Trophoblast cell (in vitro differentiated cells and primary cell): ENCODE measurements around the gene PIR.

Source experiments
- DNase-seq, 2 donors: peaks; one replicate each; pipeline ENCODE4 v3.0.0-alpha.2; 2016
- H2AFZ ChIP-seq: 2 replicates; pipeline ENCODE4 v1.6.1; 2013; ENCODE audit warnings: low read length, moderate library complexity, mild to moderate bottlenecking; ENCODE audit not compliant: insufficient read depth, poor library complexity
- H2AK5ac ChIP-seq: 2 replicates; pipeline ENCODE4 v1.6.1; 2013; ENCODE audit warnings: mild to moderate bottlenecking, low read length
- H2BK120ac ChIP-seq: 2 replicates; pipeline ENCODE4 v1.6.1; 2013; ENCODE audit warnings: low read length, mild to moderate bottlenecking, moderate library complexity; ENCODE audit not compliant: insufficient read depth, poor library complexity
- H2BK12ac ChIP-seq: 2 replicates; pipeline ENCODE4 v1.6.1; 2013; ENCODE audit warnings: mild to moderate bottlenecking, low read length, moderate library complexity
- H2BK5ac ChIP-seq: 2 replicates; pipeline ENCODE4 v1.6.1; 2013; ENCODE audit warnings: low read length, low read depth, moderate library complexity, mild to moderate bottlenecking; ENCODE audit not compliant: poor library complexity
- H3K14ac ChIP-seq: 2 replicates; pipeline ENCODE4 v1.6.1; 2013; ENCODE audit warnings: mild to moderate bottlenecking, low read length
- H3K18ac ChIP-seq: 2 replicates; pipeline ENCODE4 v1.6.1; 2013; ENCODE audit warnings: mild to moderate bottlenecking, low read length
- H3K23ac ChIP-seq: 2 replicates; pipeline ENCODE4 v1.6.1; 2013; ENCODE audit warnings: low read length
- H3K27ac ChIP-seq: 2 replicates; pipeline ENCODE4 v1.5.1; 2013; ENCODE audit warnings: low read depth, mild to moderate bottlenecking, inconsistent platforms, low read length, moderate library complexity
- H3K27me3 ChIP-seq: 2 replicates; pipeline ENCODE4 v1.6.1; 2013; ENCODE audit warnings: inconsistent platforms, mild to moderate bottlenecking, low read length, moderate library complexity; ENCODE audit not compliant: insufficient read depth
- H3K36me3 ChIP-seq, 2 experiments: 1 replicate in 1 of 2; 2 replicates in 1 of 2; pipeline ENCODE4 v1.6.1; 2013; ENCODE audit warnings: low read length in 2 of 2, mild to moderate bottlenecking in 2 of 2, moderate library complexity in 1 of 2; ENCODE audit not compliant: insufficient read depth in 2 of 2, control insufficient read depth in 1 of 2
- H3K4ac ChIP-seq: 2 replicates; pipeline ENCODE4 v1.6.1; 2013; ENCODE audit warnings: low read depth, mild to moderate bottlenecking, low read length, moderate library complexity
- H3K4me1 ChIP-seq, 2 experiments: 1 replicate in 1 of 2; 2 replicates in 1 of 2; pipeline ENCODE4 v1.6.1; 2013; ENCODE audit warnings: low read length in 2 of 2, mild to moderate bottlenecking in 2 of 2, moderate library complexity in 1 of 2; ENCODE audit not compliant: insufficient read depth in 2 of 2, control insufficient read depth in 1 of 2
- H3K4me2 ChIP-seq: 2 replicates; pipeline ENCODE4 v1.6.1; 2013; ENCODE audit warnings: inconsistent platforms, mild to moderate bottlenecking, low read length, moderate library complexity
- H3K4me3 ChIP-seq: 2 replicates; pipeline ENCODE4 v1.5.1; 2013; ENCODE audit warnings: mild to moderate bottlenecking, low read depth, low read length, inconsistent platforms
- H3K79me1 ChIP-seq: one replicate; pipeline ENCODE4 v1.6.1; 2013; ENCODE audit warnings: low read length
- H3K79me2 ChIP-seq: 2 replicates; pipeline ENCODE4 v1.6.1; 2013; ENCODE audit warnings: low read length, mild to moderate bottlenecking; ENCODE audit not compliant: control insufficient read depth, insufficient read depth, poor library complexity
- H3K9ac ChIP-seq: 2 replicates; pipeline ENCODE4 v1.6.1; 2013; ENCODE audit warnings: mild to moderate bottlenecking, low read length
- H3K9me3 ChIP-seq: 2 replicates; pipeline ENCODE4 v1.6.1; 2013; ENCODE audit warnings: low read depth, mild to moderate bottlenecking, control low read depth, inconsistent platforms, low read length; ENCODE audit not compliant: insufficient read depth
- H4K12ac ChIP-seq: 2 replicates; pipeline ENCODE4 v1.6.1; 2013; ENCODE audit warnings: low read depth, mild to moderate bottlenecking, low read length, moderate library complexity
- H4K8ac ChIP-seq: 2 replicates; pipeline ENCODE4 v1.6.1; 2013; ENCODE audit warnings: low read depth, mild to moderate bottlenecking, low read length, moderate library complexity
- H4K91ac ChIP-seq: one replicate; pipeline ENCODE4 v1.6.1; 2013; ENCODE audit warnings: low read depth, mild to moderate bottlenecking, low read length, moderate library complexity
- WGBS: extraction: QIAGEN DNeasy Blood & Tissue Kit; methylation state at CpG from one replicate; pipeline ENCODE4 v1.1.7; 2013; ENCODE audit warnings: missing lambda C conversion rate; ENCODE audit not compliant: insufficient read length, insufficient coverage; ENCODE audit errors: extremely low coverage; 5-methylcytosine and 5-hydroxymethylcytosine counted together

The PIR gene

DNA sequence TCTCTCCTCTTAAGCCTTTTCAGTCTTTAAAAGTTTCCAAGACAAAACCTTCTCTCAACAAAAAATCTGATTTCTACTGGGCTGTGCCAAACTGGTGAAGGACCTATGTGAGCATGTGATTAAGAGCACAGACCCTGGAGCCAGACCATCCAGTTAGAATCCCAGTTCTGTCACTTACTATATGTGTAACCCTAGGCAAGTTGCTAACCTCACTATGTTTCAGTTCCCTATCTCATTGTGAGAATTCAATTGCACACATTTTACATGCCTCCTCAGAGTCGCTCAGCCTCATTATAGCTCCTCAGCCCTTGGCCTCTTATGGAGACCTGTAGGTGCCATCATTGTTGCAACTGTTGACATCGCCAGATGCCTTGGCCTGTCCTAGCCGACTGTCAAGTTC, 54.8 kb downstream of the PIR start:
- Histone ChIP-seq H3K36me3 (no peaks in the 10 kb centered on the region), H2AFZ (no peak overlapping the region), H2BK120ac (no peak overlapping the region)

DNA sequence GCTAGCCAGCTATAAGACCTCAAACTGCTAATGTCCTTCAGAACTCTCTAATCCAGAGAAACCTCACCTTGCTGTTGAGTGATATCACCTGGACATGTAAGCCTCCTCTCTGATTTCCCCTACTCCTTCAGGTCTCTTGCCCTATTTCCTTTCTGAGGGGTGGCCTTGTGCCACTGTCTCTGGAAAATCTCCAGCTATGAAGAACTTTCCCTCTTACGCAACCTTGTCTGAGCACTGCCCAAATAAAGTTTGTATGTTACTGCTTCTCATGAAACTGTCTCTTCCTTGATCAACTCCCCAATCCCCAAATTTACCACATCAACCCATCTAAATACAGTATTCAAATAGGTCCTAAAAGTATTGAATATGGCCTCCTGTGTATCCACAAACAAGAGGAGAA, 55.4 kb downstream of the PIR start:
- no peak for DNase-seq
- H2BK12ac ChIP-seq, result no peak overlapping the region
- H3K79me2 ChIP-seq, result no peaks in the 10 kb centered on the region
- H3K36me3 ChIP-seq, result no peaks in the 10 kb centered on the region
- no peak overlapping the region for H3K9ac ChIP-seq
- H3K79me1 ChIP-seq, result no peaks in the 10 kb centered on the region
- no peak overlapping the region for H3K4me3 ChIP-seq
- H3K23ac ChIP-seq, result no peak overlapping the region
- no peak overlapping the region for H3K18ac ChIP-seq
- H3K4me1 ChIP-seq, result no peaks in the 10 kb centered on the region
- H3K14ac ChIP-seq, result no peak overlapping the region
- H2BK5ac ChIP-seq, result no peak overlapping the region
- no peak overlapping the region for H4K8ac ChIP-seq
- no peak overlapping the region for H2AK5ac ChIP-seq
- H2BK120ac ChIP-seq, result no peak overlapping the region
- no peak overlapping the region for H3K4ac ChIP-seq
- H3K27ac ChIP-seq, result no peak overlapping the region
- no peaks in the 10 kb centered on the region for H3K9me3 ChIP-seq
- no peak overlapping the region for H4K12ac ChIP-seq
- no peak overlapping the region for H3K4me2 ChIP-seq
- H4K91ac ChIP-seq, result no peak overlapping the region
- H2AFZ ChIP-seq, result no peak overlapping the region
- WGBS, result no CpG with 5 or more reads among the region's 1 CpG
- no peaks in the 10 kb centered on the region for H3K27me3 ChIP-seq

More for the DNA sequence above, 54.8 kb downstream of the PIR start:
- H3K14ac ChIP-seq, result no peak overlapping the region
- no peak overlapping the region for H3K4ac ChIP-seq
- no peak overlapping the region for H2AK5ac ChIP-seq
- H3K9me3 ChIP-seq, result no peaks in the 10 kb centered on the region
- no peak overlapping the region for H2BK5ac ChIP-seq
- no peak overlapping the region for H3K18ac ChIP-seq
- H3K9ac ChIP-seq, result no peak overlapping the region
- H4K8ac ChIP-seq, result no peak overlapping the region
- H3K4me3 ChIP-seq, result no peak overlapping the region
- no peak overlapping the region for H3K4me2 ChIP-seq
- no peak for DNase-seq
- no peaks in the 10 kb centered on the region for H3K27me3 ChIP-seq
- H3K27ac ChIP-seq, result no peak overlapping the region
- H4K12ac ChIP-seq, result no peak overlapping the region
- H3K23ac ChIP-seq, result no peak overlapping the region
- no CpG with 5 or more reads among the region's 3 CpGs for WGBS
- no peaks in the 10 kb centered on the region for H3K4me1 ChIP-seq
- H2BK12ac ChIP-seq, result no peak overlapping the region
- no peaks in the 10 kb centered on the region for H3K79me2 ChIP-seq
- H3K79me1 ChIP-seq, result no peaks in the 10 kb centered on the region
- no peak overlapping the region for H4K91ac ChIP-seq

DNA sequence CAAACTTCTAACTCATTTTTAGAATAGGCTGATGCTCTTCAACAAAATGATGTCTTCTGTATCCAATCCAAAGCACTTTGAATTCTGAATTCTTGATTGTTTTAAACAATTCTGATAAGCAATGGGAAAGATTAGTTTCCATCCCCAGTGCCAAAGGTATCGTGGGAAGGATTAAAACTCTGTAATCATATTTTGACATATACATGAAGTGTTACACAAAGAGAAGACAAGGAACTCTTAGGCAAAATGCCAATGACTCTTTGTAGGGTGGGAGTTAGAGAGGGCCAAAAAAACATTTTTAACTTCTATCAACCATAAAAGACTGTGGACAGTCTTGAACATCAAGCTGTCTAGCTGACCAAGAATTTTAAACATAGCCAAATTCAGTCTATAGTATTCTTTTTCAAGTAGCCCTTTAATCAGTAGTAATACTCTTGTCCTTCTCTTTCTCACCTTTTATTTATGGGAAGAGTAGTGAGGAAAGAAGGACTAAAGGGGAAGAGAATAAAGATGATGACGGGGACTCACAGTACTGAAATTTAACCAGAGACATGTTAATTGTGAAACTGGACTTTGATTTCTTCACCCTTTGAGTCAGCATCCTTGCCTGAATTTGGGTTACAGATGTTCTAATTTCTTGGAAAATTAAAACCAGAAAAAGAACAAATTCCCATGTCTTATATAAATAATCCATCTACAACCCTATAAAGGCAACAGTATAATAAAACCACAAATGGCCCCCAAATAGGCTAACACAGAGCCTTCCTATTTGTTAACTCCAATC, 57.1 kb downstream of the PIR start:
- H2AFZ ChIP-seq, result no peak overlapping the region
- no peak overlapping the region for H2AK5ac ChIP-seq
- no peaks in the 10 kb centered on the region for H3K4me1 ChIP-seq
- no peak overlapping the region for H3K9ac ChIP-seq
- H3K4me3 ChIP-seq, result no peak overlapping the region
- H4K12ac ChIP-seq, result no peak overlapping the region
- WGBS, result no CpG with 5 or more reads among the region's 2 CpGs
- H3K23ac ChIP-seq, result no peak overlapping the region
- DNase-seq, result no peak
- no peaks in the 10 kb centered on the region for H3K27me3 ChIP-seq
- no peak overlapping the region for H3K4me2 ChIP-seq
- H4K91ac ChIP-seq, result no peak overlapping the region
- H4K8ac ChIP-seq, result no peak overlapping the region
- H3K27ac ChIP-seq, result no peak overlapping the region
- no peaks in the 10 kb centered on the region for H3K36me3 ChIP-seq
- H3K9me3 ChIP-seq, result no peaks in the 10 kb centered on the region
- no peak overlapping the region for H2BK5ac ChIP-seq
- no peak overlapping the region for H3K18ac ChIP-seq
- H2BK120ac ChIP-seq, result no peak overlapping the region
- H3K4ac ChIP-seq, result no peak overlapping the region
- no peak overlapping the region for H3K14ac ChIP-seq
- H2BK12ac ChIP-seq, result no peak overlapping the region
- H3K79me2 ChIP-seq, result no peaks in the 10 kb centered on the region
- no peaks in the 10 kb centered on the region for H3K79me1 ChIP-seq

DNA sequence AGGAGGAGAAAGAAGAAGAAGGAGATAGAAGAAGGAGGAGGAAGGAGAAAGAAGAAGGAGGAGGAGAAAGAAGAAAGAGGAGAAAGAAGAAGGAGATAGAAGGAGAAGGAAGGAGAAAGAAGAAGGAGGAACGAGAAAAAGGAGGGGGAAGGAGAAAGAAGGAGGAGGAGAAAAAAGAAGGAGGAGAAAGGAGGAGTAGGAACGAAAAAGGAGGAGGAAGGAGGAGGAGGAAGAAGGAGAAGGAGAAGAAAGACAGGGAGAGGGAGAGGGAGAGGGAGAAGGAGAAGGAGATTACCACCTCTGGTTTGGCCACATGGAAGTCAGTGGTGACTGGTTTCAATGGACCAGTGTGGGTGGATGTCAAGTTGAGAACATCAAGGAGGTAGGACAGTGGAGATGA, 58.9 kb downstream of the PIR start:
- H3K4me1 ChIP-seq, result no peaks in the 10 kb centered on the region
- no peaks in the 10 kb centered on the region for H3K27me3 ChIP-seq
- no peak overlapping the region for H3K27ac ChIP-seq
- no peak overlapping the region for H3K18ac ChIP-seq
- H3K4ac ChIP-seq, result no peak overlapping the region
- no peak overlapping the region for H2AFZ ChIP-seq
- H3K14ac ChIP-seq, result no peak overlapping the region
- H3K36me3 ChIP-seq, result no peaks in the 10 kb centered on the region
- WGBS, result 100% methylated on average over 1 of the region's 2 CpGs
- no peak overlapping the region for H3K4me2 ChIP-seq
- no peak overlapping the region for H3K9ac ChIP-seq
- no peak overlapping the region for H2BK12ac ChIP-seq
- no peak overlapping the region for H3K23ac ChIP-seq
- H3K79me2 ChIP-seq, result no peaks in the 10 kb centered on the region
- no peak overlapping the region for H2BK5ac ChIP-seq
- no peak overlapping the region for H4K8ac ChIP-seq
- no peak overlapping the region for H3K4me3 ChIP-seq
- H4K91ac ChIP-seq, result no peak overlapping the region
- H3K9me3 ChIP-seq, result no peaks in the 10 kb centered on the region
- H2AK5ac ChIP-seq, result no peak overlapping the region
- H3K79me1 ChIP-seq, result no peaks in the 10 kb centered on the region
- no peak overlapping the region for H2BK120ac ChIP-seq
- DNase-seq, result no peak
- H4K12ac ChIP-seq, result no peak overlapping the region
